ENCODE results near the gene PTPN11.

The PTPN11 gene

DNA sequence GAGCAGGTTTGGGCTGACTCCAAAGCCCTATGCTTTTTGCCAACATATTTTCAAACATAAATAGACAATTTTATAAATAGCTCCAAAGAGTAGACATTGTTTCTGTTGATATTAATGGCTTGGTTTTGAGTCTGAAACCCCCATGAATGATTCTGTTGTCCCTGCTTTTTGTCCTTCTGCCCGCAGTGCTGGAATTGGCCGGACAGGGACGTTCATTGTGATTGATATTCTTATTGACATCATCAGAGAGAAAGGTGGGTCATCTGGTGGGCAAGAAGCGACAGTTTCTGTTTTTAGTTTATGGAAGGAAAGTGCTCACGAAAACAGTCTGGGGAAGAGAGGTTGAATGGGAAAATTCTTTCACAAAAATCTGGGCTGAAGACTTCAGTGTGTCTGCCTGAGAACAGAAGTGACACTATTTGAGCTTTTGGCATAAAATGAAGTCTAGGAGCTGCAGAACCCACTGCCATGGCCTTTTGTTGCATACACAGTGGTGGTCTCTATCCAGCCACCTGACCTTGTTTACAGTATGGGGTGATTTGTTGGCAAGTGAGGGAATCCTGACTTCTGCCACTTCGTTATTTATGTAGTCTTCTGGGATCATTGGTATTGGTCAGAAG is 69.6 kb downstream of the PTPN11 start:
- TF ChIP-seq, protein P1, sequence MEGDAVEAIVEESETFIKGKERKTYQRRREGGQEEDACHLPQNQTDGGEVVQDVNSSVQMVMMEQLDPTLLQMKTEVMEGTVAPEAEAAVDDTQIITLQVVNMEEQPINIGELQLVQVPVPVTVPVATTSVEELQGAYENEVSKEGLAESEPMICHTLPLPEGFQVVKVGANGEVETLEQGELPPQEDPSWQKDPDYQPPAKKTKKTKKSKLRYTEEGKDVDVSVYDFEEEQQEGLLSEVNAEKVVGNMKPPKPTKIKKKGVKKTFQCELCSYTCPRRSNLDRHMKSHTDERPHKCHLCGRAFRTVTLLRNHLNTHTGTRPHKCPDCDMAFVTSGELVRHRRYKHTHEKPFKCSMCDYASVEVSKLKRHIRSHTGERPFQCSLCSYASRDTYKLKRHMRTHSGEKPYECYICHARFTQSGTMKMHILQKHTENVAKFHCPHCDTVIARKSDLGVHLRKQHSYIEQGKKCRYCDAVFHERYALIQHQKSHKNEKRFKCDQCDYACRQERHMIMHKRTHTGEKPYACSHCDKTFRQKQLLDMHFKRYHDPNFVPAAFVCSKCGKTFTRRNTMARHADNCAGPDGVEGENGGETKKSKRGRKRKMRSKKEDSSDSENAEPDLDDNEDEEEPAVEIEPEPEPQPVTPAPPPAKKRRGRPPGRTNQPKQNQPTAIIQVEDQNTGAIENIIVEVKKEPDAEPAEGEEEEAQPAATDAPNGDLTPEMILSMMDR (IDR thresholded peaks at IDR 0.05; ENCODE audit: poor library complexity, severe bottlenecking): no peak
- H3K9me3 ChIP-seq (ENCODE audit: severe bottlenecking): no peaks in the 10 kb centered on the region
- no peak overlapping the region for H3K27ac ChIP-seq (ENCODE audit: poor library complexity, severe bottlenecking)
- peaks cover 78% of the 10 kb centered on the region for H3K36me3 ChIP-seq (ENCODE audit: low read depth)
- H3K4me3 ChIP-seq (ENCODE audit: severe bottlenecking): no peak overlapping the region
- no peak for DNase-seq (ENCODE audit: low spot score)
- no peaks in the 10 kb centered on the region for H3K27me3 ChIP-seq (ENCODE audit: insufficient read depth, poor library complexity, severe bottlenecking)
- no peak for ATAC-seq (ENCODE audit: low read depth)
- H3K4me1 ChIP-seq (ENCODE audit: insufficient read depth, poor library complexity, severe bottlenecking): no peaks in the 10 kb centered on the region

DNA sequence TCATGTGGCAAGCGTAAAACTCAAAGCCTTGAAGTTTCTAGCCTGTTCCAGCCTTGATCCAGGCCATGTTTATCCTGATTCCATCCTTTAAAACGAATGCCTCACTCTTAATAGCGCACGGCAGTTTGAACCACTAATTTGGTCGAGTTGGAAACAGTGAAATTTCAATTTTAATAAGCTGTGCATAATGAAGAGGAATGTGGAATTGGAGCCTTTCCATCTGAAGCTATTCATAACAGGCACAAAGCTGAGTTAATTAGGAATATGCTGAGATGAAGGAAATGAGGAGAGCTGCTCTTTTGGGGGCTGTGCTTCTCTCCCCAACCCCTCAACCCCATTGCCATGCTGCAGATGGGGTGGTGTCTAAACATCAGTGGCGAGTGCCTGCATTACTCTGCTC is 70.7 kb downstream of the PTPN11 start:
- no peak for DNase-seq (ENCODE audit: low spot score)
- TF ChIP-seq, protein P1 (IDR thresholded peaks at IDR 0.05; ENCODE audit: poor library complexity, severe bottlenecking): no peak
- Histone ChIP-seq H3K4me1 (ENCODE audit: insufficient read depth, poor library complexity, severe bottlenecking) (no peaks in the 10 kb centered on the region), H3K4me3 (ENCODE audit: severe bottlenecking) (no peak overlapping the region), H3K9me3 (ENCODE audit: severe bottlenecking) (no peaks in the 10 kb centered on the region), H3K27me3 (ENCODE audit: insufficient read depth, poor library complexity, severe bottlenecking) (no peaks in the 10 kb centered on the region), H3K36me3 (ENCODE audit: low read depth) (peaks cover 89% of the 10 kb centered on the region), H3K27ac (ENCODE audit: poor library complexity, severe bottlenecking) (no peak overlapping the region)
- no peak for ATAC-seq (ENCODE audit: low read depth)

DNA sequence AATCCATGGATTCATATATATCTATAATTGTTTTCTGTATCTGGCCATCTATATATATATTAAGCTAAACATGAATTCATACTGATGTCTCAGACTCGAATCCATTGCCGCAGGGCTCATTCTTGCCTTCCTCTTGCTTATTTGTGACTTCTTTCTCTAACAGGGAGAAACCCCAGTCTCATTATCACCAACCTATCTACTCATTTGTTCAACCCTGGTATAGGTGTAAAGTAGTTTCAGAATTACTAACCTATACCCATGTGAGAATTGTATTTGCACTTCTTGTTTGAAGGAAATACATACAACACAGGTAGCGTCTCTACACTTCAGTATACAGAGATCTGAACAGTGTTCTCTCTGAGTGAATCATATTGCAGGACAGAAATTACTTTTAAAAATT is 77.7 kb downstream of the PTPN11 start:
- H3K9me3 ChIP-seq (ENCODE audit: severe bottlenecking): no peaks in the 10 kb centered on the region
- TF ChIP-seq, protein P1 (IDR thresholded peaks at IDR 0.05; ENCODE audit: poor library complexity, severe bottlenecking): no peak
- ATAC-seq (ENCODE audit: low read depth) (no peak), DNase-seq (ENCODE audit: low spot score) (no peak)
- H3K27me3 ChIP-seq (ENCODE audit: insufficient read depth, poor library complexity, severe bottlenecking): no peaks in the 10 kb centered on the region
- H3K36me3 ChIP-seq (ENCODE audit: low read depth): peaks cover 77% of the 10 kb centered on the region
- no peaks in the 10 kb centered on the region for H3K4me1 ChIP-seq (ENCODE audit: insufficient read depth, poor library complexity, severe bottlenecking)
- no peak overlapping the region for H3K27ac ChIP-seq (ENCODE audit: poor library complexity, severe bottlenecking)
- H3K4me3 ChIP-seq (ENCODE audit: severe bottlenecking): no peak overlapping the region

DNA sequence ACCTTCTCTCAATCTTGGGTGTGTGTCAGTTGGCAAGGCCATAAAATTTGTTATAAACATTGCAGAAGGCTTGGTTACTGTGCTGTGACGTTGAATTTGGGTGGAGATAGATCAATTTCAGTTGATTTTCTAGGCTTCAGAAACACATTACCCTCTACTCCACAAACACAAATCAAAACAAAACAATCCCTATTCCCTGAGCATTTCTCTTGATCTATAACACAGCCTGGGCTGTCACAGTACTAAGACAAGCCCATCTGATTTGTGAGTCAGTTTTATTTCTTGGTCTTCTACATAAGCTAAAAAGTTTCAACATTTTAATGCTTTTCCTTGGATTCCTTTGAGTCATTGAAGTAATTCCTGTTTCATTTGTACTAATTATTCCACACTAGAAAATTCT is 79.8 kb downstream of the PTPN11 start:
- H3K9me3 ChIP-seq (ENCODE audit: severe bottlenecking): no peaks in the 10 kb centered on the region
- H3K27ac ChIP-seq (ENCODE audit: poor library complexity, severe bottlenecking): no peak overlapping the region
- H3K36me3 ChIP-seq (ENCODE audit: low read depth): peaks cover 75% of the 10 kb centered on the region
- H3K4me3 ChIP-seq (ENCODE audit: severe bottlenecking): no peak overlapping the region
- H3K4me1 ChIP-seq (ENCODE audit: insufficient read depth, poor library complexity, severe bottlenecking): no peaks in the 10 kb centered on the region
- DNase-seq (ENCODE audit: low spot score) (no peak), ATAC-seq (ENCODE audit: low read depth) (no peak)
- H3K27me3 ChIP-seq (ENCODE audit: insufficient read depth, poor library complexity, severe bottlenecking): no peaks in the 10 kb centered on the region
- TF ChIP-seq, protein P1 (IDR thresholded peaks at IDR 0.05; ENCODE audit: poor library complexity, severe bottlenecking): no peak

DNA sequence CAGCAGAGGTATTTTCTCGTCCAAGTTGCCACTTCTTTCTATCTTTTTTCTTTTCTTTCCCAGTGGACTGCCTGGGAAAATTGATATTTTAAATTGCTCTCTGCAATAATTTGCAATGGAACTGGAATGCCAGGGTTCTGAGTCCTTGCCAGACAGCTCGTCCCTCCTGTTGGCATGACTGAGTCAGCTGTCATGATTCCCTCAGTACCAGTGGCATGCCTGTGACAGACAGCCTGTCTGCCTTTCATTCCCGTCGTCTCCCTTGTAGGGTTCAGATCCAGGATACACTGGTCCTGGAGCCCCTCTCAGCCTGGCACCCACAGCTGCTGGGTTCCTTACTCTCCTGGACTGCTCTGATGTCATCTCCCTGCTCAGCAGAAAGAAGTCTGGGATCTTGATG is 84.8 kb downstream of the PTPN11 start:
- no peak for DNase-seq (ENCODE audit: low spot score)
- peaks cover 70% of the 10 kb centered on the region for H3K36me3 ChIP-seq (ENCODE audit: low read depth)
- H3K4me3 ChIP-seq (ENCODE audit: severe bottlenecking): no peak overlapping the region
- no peaks in the 10 kb centered on the region for H3K9me3 ChIP-seq (ENCODE audit: severe bottlenecking)
- no peak overlapping the region for H3K27ac ChIP-seq (ENCODE audit: poor library complexity, severe bottlenecking)
- no peaks in the 10 kb centered on the region for H3K4me1 ChIP-seq (ENCODE audit: insufficient read depth, poor library complexity, severe bottlenecking)
- ATAC-seq (ENCODE audit: low read depth): no peak
- TF ChIP-seq, protein P1 (IDR thresholded peaks at IDR 0.05; ENCODE audit: poor library complexity, severe bottlenecking): no peak
- no peaks in the 10 kb centered on the region for H3K27me3 ChIP-seq (ENCODE audit: insufficient read depth, poor library complexity, severe bottlenecking)

Data from RWPE2 (cell line).